ENCODE results near the gene EGLN1. TPM values are rescaled to one million over a fixed set of nuclear protein-coding genes. Genes with fewer than 3 reads are reported as not detected.

Gene EGLN1
- total RNA-seq, 1 donor from 2014 or later = 47.8 TPM

- no peak for DNase-seq (ENCODE audit: low spot score in 2 of 2)
- intact Hi-C loops (cut with DNase I) = loop anchor here (5.0 kb wide), 1 partner anchor 36 kb away; the partner anchor contains the start of gene EGLN1
- Histone ChIP-seq H3K27me3 (no peaks in the 10 kb centered on the region), H3K36me3 (no peaks in the 10 kb centered on the region), H3K4me3 (no peak overlapping the region), H3K27ac (no peak overlapping the region), H3K9me3 (no peaks in the 10 kb centered on the region), H3K4me1 (peaks cover 0 to 10% of the 10 kb centered on the region in 2 donors)
- TF ChIP-seq, protein P1, sequence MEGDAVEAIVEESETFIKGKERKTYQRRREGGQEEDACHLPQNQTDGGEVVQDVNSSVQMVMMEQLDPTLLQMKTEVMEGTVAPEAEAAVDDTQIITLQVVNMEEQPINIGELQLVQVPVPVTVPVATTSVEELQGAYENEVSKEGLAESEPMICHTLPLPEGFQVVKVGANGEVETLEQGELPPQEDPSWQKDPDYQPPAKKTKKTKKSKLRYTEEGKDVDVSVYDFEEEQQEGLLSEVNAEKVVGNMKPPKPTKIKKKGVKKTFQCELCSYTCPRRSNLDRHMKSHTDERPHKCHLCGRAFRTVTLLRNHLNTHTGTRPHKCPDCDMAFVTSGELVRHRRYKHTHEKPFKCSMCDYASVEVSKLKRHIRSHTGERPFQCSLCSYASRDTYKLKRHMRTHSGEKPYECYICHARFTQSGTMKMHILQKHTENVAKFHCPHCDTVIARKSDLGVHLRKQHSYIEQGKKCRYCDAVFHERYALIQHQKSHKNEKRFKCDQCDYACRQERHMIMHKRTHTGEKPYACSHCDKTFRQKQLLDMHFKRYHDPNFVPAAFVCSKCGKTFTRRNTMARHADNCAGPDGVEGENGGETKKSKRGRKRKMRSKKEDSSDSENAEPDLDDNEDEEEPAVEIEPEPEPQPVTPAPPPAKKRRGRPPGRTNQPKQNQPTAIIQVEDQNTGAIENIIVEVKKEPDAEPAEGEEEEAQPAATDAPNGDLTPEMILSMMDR (IDR thresholded peaks at IDR 0.05) = no peak
Observed at GRCh38 chr1:231386466-231386865, 35.6 kb downstream of the EGLN1 start.

- H3K27ac ChIP-seq = no peak overlapping the region
- no peaks in the 10 kb centered on the region for H3K9me3 ChIP-seq
- no peaks in the 10 kb centered on the region for H3K36me3 ChIP-seq
- intact Hi-C loops (cut with DNase I) = loop anchor here (5.0 kb wide), 1 partner anchor 37 kb away; the partner anchor contains the start of gene EGLN1
- H3K27me3 ChIP-seq = no peaks in the 10 kb centered on the region
- peaks cover 0 to 10% of the 10 kb centered on the region in 2 donors for H3K4me1 ChIP-seq
- DNase-seq (ENCODE audit: low spot score in 2 of 2) = no peak
- TF ChIP-seq, protein P1 (IDR thresholded peaks at IDR 0.05) = no peak
- H3K4me3 ChIP-seq = no peak overlapping the region
Observed at GRCh38 chr1:231385416-231385748, 36.7 kb downstream of the EGLN1 start.

DNA sequence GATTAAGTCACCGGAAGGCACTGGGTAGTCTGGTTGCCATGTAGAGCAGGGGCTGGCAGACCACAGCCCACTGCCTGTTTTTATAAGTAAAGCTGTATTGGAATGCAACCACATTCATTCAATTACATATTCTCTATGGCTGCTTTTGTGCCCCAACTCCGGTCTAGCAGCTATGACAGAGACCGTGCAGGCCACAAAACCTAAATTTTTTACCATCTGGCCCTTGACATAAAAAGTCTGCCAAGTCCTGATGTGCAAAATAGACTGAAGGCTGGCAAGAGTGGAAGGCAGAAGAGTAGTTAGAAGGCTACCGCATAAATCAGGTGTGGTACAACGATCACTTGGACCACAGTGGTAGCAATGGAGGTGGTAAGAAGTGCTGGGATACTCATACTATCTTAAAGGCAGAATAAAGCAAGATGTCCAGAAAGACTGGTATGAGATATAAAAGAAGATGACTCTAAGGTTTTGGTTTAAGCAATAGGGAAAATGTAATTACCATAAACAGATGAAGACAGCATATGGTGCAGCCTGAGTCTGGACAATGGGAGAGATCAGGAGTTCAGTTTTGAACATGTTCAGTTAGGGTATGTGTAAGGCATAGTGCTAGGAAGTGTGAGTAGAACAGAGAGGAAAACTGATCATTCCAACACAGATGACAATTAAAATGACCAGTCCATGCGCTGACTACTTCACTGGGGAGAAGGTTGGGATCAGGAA is 37.2 kb downstream of the EGLN1 start:
- Histone ChIP-seq H3K4me3 (no peak overlapping the region), H3K4me1 (peaks cover 0 to 10% of the 10 kb centered on the region in 2 donors), H3K27ac (no peak overlapping the region), H3K27me3 (no peaks in the 10 kb centered on the region), H3K9me3 (no peaks in the 10 kb centered on the region), H3K36me3 (no peaks in the 10 kb centered on the region)
- no peak for DNase-seq (ENCODE audit: low spot score in 2 of 2)
- intact Hi-C loops (cut with DNase I) = loop anchor here (5.0 kb wide), 1 partner anchor 37 kb away; the partner anchor contains the start of gene EGLN1
- TF ChIP-seq, protein P1 (IDR thresholded peaks at IDR 0.05) = no peak

DNA sequence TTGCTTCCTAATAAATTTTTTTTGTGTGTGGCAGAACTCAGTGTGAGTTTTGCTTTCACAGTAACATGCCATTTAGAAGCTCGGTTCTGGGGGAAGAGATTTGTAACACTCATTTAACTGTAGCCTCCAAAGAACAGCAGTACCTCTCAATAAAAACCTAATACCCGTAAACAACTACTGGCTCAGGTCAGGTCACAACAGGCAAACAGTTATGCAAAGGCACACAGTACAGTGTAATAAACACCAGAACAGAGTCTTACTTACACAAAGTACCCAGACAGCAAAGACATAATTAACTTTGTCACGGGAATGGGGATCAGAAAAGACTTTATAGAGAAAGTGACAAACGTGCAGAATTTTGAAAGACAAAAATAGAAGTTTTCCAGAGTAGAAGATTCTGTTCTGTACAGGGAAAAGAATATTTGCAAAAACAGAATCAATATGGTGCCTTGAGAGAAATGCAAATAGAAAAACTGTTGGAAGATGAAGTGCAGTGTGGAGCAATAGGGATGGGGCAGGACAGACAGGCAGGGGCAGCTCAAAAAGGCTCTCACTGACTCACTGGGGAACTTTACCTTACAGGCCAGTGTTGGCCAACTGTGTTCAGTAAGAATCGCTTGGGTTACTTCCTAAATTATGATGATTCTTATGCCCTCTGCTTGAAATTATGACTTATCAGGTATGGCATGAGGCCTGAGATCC is 38.8 kb downstream of the EGLN1 start:
- no peak overlapping the region for H3K4me3 ChIP-seq
- H3K27me3 ChIP-seq = no peaks in the 10 kb centered on the region
- no peaks in the 10 kb centered on the region for H3K9me3 ChIP-seq
- peaks cover 0 to 10% of the 10 kb centered on the region in 2 donors for H3K4me1 ChIP-seq
- intact Hi-C loops (cut with DNase I) = no loop called here
- DNase-seq (ENCODE audit: low spot score in 2 of 2) = no peak
- H3K36me3 ChIP-seq = no peaks in the 10 kb centered on the region
- TF ChIP-seq, protein P1 (IDR thresholded peaks at IDR 0.05) = no peak
- no peak overlapping the region for H3K27ac ChIP-seq

DNA sequence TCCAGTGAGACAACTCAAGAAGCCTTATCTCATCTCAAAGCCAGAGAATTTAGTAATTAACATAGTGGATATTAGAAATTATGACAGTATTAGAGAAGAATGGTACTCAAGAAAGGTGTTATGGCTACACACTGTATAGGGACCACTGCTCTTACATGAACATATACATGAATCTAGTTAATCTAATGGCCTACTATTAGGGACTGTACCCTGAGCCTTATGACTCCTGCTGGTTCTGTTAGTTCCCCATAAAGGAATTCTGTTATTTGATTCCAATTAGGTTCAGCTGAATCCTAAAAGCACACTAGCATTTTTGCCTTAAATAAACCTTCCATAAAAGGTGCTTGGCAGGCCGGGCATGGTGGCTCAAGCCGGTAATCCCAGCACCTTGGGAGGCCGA is 39.7 kb downstream of the EGLN1 start:
- Histone ChIP-seq H3K27me3 (no peaks in the 10 kb centered on the region), H3K9me3 (no peaks in the 10 kb centered on the region), H3K36me3 (no peaks in the 10 kb centered on the region), H3K4me1 (peaks cover 0 to 7% of the 10 kb centered on the region in 2 donors), H3K27ac (no peak overlapping the region), H3K4me3 (no peak overlapping the region)
- intact Hi-C loops (cut with DNase I) = no loop called here
- TF ChIP-seq, protein P1 (IDR thresholded peaks at IDR 0.05) = no peak
- DNase-seq (ENCODE audit: low spot score in 2 of 2) = no peak

Measured in ascending aorta (tissue), 2 donors.